Loucy (cell line): Measurements from ENCODE around the gene CNTN4.

Experiments used
- H2AFZ ChIP-seq: fragments of 200-600 bp; sonication (generic); 2 replicates; pipeline ENCODE4 v1.6.0; 2016; ENCODE audit warnings: antibody characterized with exemption, mild to moderate bottlenecking, low read length, moderate library complexity
- H3F3A ChIP-seq: fragments of 200-600 bp; 2 replicates; pipeline ENCODE4 v1.6.0; 2016; ENCODE audit warnings: antibody characterized with exemption, low read depth, mild to moderate bottlenecking
- H3K27me3 ChIP-seq: fragments of 200-600 bp; sonication (generic); 2 replicates; pipeline ENCODE4 v1.6.1; 2014; ENCODE audit warnings: low read length, mild to moderate bottlenecking; ENCODE audit not compliant: insufficient read depth, poor library complexity, severe bottlenecking
- H3K36me3 ChIP-seq: fragments of 200-600 bp; sonication (generic); 2 replicates; pipeline ENCODE4 v1.6.1; 2016; ENCODE audit warnings: low read length; ENCODE audit not compliant: insufficient read depth
- H3K4me1 ChIP-seq: fragments of 200-600 bp; sonication (generic); 2 replicates; pipeline ENCODE4 v1.5.1; 2014; ENCODE audit warnings: low read length, mild to moderate bottlenecking; ENCODE audit not compliant: insufficient read depth, poor library complexity, severe bottlenecking
- H3K4me2 ChIP-seq: fragments of 200-600 bp; sonication (generic); 2 replicates; pipeline ENCODE4 v1.6.0; 2014; ENCODE audit warnings: antibody characterized with exemption, low read length, low read depth, mild to moderate bottlenecking; ENCODE audit not compliant: poor library complexity, severe bottlenecking
- H3K4me3 ChIP-seq: fragments of 200-600 bp; sonication (generic); 2 replicates; pipeline ENCODE4 v1.5.1; 2014; ENCODE audit warnings: low read length, mild to moderate bottlenecking, mixed read lengths; ENCODE audit not compliant: poor library complexity, severe bottlenecking
- H3K79me2 ChIP-seq: fragments of 200-600 bp; sonication (generic); 2 replicates; pipeline ENCODE4 v1.6.1; 2014; ENCODE audit warnings: low read length; ENCODE audit not compliant: insufficient read depth
- H3K9ac ChIP-seq: fragments of 200-600 bp; sonication (generic); 2 replicates; pipeline ENCODE4 v1.6.0; 2014; ENCODE audit warnings: mild to moderate bottlenecking, low read depth, low read length, moderate library complexity; ENCODE audit not compliant: poor library complexity, severe bottlenecking
- H3K9me2 ChIP-seq: fragments of 200-600 bp; sonication (generic); replicated peaks from 2 replicates; pipeline ENCODE4 v1.6.1; 2016; ENCODE audit warnings: low read depth, low read length, mixed read lengths
- H3K9me3 ChIP-seq: fragments of 200-600 bp; sonication (generic); 2 replicates; pipeline ENCODE4 v1.6.1; 2014; ENCODE audit warnings: mild to moderate bottlenecking, antibody characterized with exemption, low read length, low read depth; ENCODE audit not compliant: insufficient read depth
- H4K20me1 ChIP-seq: fragments of 200-600 bp; sonication (generic); 2 replicates; pipeline ENCODE4 v1.6.0; 2014; ENCODE audit warnings: antibody characterized with exemption, low read length, mild to moderate bottlenecking; ENCODE audit not compliant: insufficient read depth, poor library complexity, severe bottlenecking
- CTCF ChIP-seq: fragments of 200-600 bp; sonication (generic); conservative IDR thresholded peaks from 2 replicates; pipeline ENCODE4 v1.5.1; 2014; ENCODE audit warnings: mild to moderate bottlenecking, antibody characterized with exemption, low read length
- EZH2phosphoT487 ChIP-seq: fragments of 200-600 bp; IDR thresholded peaks from 2 replicates; pipeline ENCODE4 v1.6.1; 2018; ENCODE audit warnings: antibody characterized with exemption, mild to moderate bottlenecking, moderate library complexity, borderline replicate concordance

The CNTN4 gene

DNA sequence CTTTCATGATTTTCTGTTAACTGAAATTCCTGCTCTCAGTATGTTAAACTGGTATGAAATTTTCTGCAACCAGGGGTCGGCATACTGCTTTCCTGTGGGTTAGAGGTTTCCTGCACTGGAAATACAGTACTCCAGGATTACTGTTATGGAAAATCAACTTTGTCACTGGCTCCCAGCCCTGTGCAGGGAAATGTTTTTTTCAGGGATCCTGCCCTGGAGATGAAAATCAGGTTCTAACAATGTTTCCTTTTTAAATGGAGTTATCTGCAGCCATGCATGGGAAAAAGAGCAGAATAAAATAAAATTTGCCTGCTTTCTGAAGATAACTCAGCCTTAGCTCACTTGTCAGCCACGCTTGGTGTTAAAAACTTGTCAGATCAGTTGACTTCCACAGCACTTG, 791.1 kb downstream of the CNTN4 start:
- Histone ChIP-seq H3F3A (no peaks in the 10 kb centered on the region), H3K79me2 (no peaks in the 10 kb centered on the region), H2AFZ (no peak overlapping the region)

GRCh38 chr3:2896308-2896939, 797.8 kb downstream of the CNTN4 start:
- no peak overlapping the region for H3K9ac ChIP-seq
- no peak overlapping the region for H2AFZ ChIP-seq
- no peaks in the 10 kb centered on the region for H3K9me3 ChIP-seq
- H3K79me2 ChIP-seq = no peaks in the 10 kb centered on the region
- H3K9me2 ChIP-seq = no peaks in the 10 kb centered on the region
- H4K20me1 ChIP-seq = no peaks in the 10 kb centered on the region
- no peaks in the 10 kb centered on the region for H3K36me3 ChIP-seq
- H3K4me2 ChIP-seq = no peak overlapping the region
- no peaks in the 10 kb centered on the region for H3K4me1 ChIP-seq
- no peak for TF ChIP-seq CTCF
- TF ChIP-seq EZH2phosphoT487 = no peak
- no peak overlapping the region for H3K4me3 ChIP-seq
- H3F3A ChIP-seq = no peaks in the 10 kb centered on the region
- H3K27me3 ChIP-seq = no peaks in the 10 kb centered on the region

More for the DNA sequence above, 791.1 kb downstream of the CNTN4 start:
- H3K36me3 ChIP-seq = no peaks in the 10 kb centered on the region
- TF ChIP-seq EZH2phosphoT487 (no peak), CTCF (no peak)
- no peak overlapping the region for H3K9ac ChIP-seq
- H3K27me3 ChIP-seq = no peaks in the 10 kb centered on the region
- no peaks in the 10 kb centered on the region for H3K9me3 ChIP-seq
- no peak overlapping the region for H3K4me3 ChIP-seq
- H4K20me1 ChIP-seq = no peaks in the 10 kb centered on the region
- no peak overlapping the region for H3K4me2 ChIP-seq
- H3K4me1 ChIP-seq = no peaks in the 10 kb centered on the region
- no peaks in the 10 kb centered on the region for H3K9me2 ChIP-seq

GRCh38 chr3:2897821-2898220, 799.2 kb downstream of the CNTN4 start:
- no peaks in the 10 kb centered on the region for H3K4me1 ChIP-seq
- no peak overlapping the region for H3K4me3 ChIP-seq
- no peaks in the 10 kb centered on the region for H3K9me2 ChIP-seq
- no peak overlapping the region for H2AFZ ChIP-seq
- no peaks in the 10 kb centered on the region for H3K9me3 ChIP-seq
- TF ChIP-seq CTCF = no peak
- no peak for TF ChIP-seq EZH2phosphoT487
- H4K20me1 ChIP-seq = no peaks in the 10 kb centered on the region
- H3F3A ChIP-seq = no peaks in the 10 kb centered on the region
- no peaks in the 10 kb centered on the region for H3K36me3 ChIP-seq
- H3K79me2 ChIP-seq = no peaks in the 10 kb centered on the region
- H3K9ac ChIP-seq = no peak overlapping the region
- H3K4me2 ChIP-seq = no peak overlapping the region
- H3K27me3 ChIP-seq = no peaks in the 10 kb centered on the region
